Measurements from ENCODE around the gene UNC80.
"Not testable (repeated sequence)": the region's sequence is repeated elsewhere in the genome, so short reads cannot be mapped to it uniquely, and the experiment has no call there.

UNC80 gene

DNA sequence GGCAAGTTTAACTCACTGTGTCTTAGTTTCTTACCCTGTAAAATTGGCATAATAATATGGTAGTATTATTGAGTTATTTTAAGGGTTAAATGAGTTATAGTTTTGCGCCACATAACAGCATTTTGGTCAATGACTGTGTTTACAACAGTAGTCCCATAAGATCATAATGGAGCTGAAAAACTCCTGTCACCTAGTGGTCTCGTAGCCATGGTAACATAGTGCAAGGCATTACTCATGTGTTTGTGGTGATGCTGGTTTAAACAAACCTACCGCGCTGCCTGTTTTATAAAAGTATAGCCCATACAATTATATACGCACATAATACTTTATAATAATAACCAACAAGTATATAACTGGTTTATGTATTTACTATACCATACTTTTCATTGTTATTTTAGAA is 15.8 kb downstream of the UNC80 start:
- Mint-ChIP-seq H3K27me3 (ENCODE audit: low read depth) (no peaks in the 10 kb centered on the region), H3K36me3 (ENCODE audit: low read depth) (no peaks in the 10 kb centered on the region)

DNA sequence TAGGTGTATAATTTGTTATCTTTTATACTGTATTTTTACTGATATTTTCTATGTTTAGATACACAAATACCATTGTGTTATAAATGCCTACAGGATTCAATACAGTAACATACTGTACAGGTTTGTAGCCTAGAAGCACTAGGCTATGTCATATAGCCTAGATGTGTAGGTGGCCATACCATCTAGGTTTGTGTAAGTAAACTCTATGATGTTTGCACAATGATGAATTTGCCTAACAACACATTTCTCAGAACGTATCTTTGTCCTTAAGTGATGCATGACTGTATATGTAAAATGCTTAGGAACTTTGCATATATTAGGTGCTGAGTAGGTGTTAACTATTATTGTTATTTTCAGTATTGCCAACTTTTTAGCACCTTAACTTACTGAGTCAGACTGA is 17.3 kb downstream of the UNC80 start:
- peaks cover 4% of the 10 kb centered on the region for H3K4me1 Mint-ChIP-seq (ENCODE audit: low read depth)
- no peaks in the 10 kb centered on the region for H3K27me3 Mint-ChIP-seq (ENCODE audit: low read depth)
- H3K27ac Mint-ChIP-seq, result no peak overlapping the region
- no peaks in the 10 kb centered on the region for H3K9me3 Mint-ChIP-seq
- H3K36me3 Mint-ChIP-seq (ENCODE audit: low read depth), result no peaks in the 10 kb centered on the region
- no peak overlapping the region for H3K4me3 Mint-ChIP-seq

More for the DNA sequence above, 15.8 kb downstream of the UNC80 start:
- Mint-ChIP-seq H3K4me1 (ENCODE audit: low read depth) (peaks cover 4% of the 10 kb centered on the region), H3K9me3 (no peaks in the 10 kb centered on the region), H3K4me3 (no peak overlapping the region), H3K27ac (no peak overlapping the region)

GRCh38 chr2:209790066-209790728 is 18.6 kb downstream of the UNC80 start:
- H3K4me1 Mint-ChIP-seq (ENCODE audit: low read depth), result peaks cover 4% of the 10 kb centered on the region
- no peaks in the 10 kb centered on the region for H3K9me3 Mint-ChIP-seq
- H3K27ac Mint-ChIP-seq, result no peak overlapping the region
- H3K36me3 Mint-ChIP-seq (ENCODE audit: low read depth), result no peaks in the 10 kb centered on the region
- H3K27me3 Mint-ChIP-seq (ENCODE audit: low read depth), result no peaks in the 10 kb centered on the region
- peak overlapping the region; percentile 15 for H3K4me3 Mint-ChIP-seq

GRCh38 chr2:209791151-209791550 is 19.5 kb downstream of the UNC80 start:
- no peaks in the 10 kb centered on the region for H3K27me3 Mint-ChIP-seq (ENCODE audit: low read depth)
- H3K4me3 Mint-ChIP-seq, result no peak overlapping the region
- H3K9me3 Mint-ChIP-seq, result no peaks in the 10 kb centered on the region
- no peak overlapping the region for H3K27ac Mint-ChIP-seq
- no peaks in the 10 kb centered on the region for H3K36me3 Mint-ChIP-seq (ENCODE audit: low read depth)
- H3K4me1 Mint-ChIP-seq (ENCODE audit: low read depth), result peaks cover 4% of the 10 kb centered on the region

- H3K27me3 Mint-ChIP-seq (ENCODE audit: low read depth); H3K27ac Mint-ChIP-seq; H3K36me3 Mint-ChIP-seq (ENCODE audit: low read depth); H3K4me1 Mint-ChIP-seq (ENCODE audit: low read depth); H3K4me3 Mint-ChIP-seq; H3K9me3 Mint-ChIP-seq: not testable (repeated sequence)
These were observed 23.8 kb downstream of the UNC80 start for GRCh38 chr2:209795425-209795824.

- Mint-ChIP-seq H3K4me1 (ENCODE audit: low read depth) (no peaks in the 10 kb centered on the region), H3K9me3 (no peaks in the 10 kb centered on the region), H3K4me3 (no peak overlapping the region), H3K27me3 (ENCODE audit: low read depth) (no peaks in the 10 kb centered on the region), H3K27ac (no peak overlapping the region), H3K36me3 (ENCODE audit: low read depth) (no peaks in the 10 kb centered on the region)
These were observed 33.7 kb downstream of the UNC80 start for GRCh38 chr2:209805351-209805750.

DNA sequence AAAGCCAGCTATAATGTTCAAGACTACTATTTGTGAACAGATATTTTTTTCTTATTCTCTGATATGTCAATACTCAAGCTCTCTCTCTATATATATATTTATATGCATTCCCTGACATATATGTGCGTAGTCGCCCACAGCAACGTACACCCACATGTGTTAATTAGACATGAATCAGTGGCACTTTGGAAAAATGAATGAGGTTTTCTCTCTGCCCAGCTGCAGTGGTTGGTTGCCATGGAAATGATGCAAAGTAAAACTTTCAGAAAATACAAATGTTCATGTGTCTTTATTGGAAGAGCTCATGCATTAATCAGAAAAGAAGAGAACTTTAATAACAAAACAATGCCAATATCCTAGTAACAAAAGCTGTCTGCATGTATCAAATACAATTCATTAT is 34.7 kb downstream of the UNC80 start:
- Mint-ChIP-seq H3K4me3 (no peak overlapping the region), H3K27ac (no peak overlapping the region), H3K4me1 (ENCODE audit: low read depth) (no peaks in the 10 kb centered on the region), H3K27me3 (ENCODE audit: low read depth) (no peaks in the 10 kb centered on the region), H3K36me3 (ENCODE audit: low read depth) (no peaks in the 10 kb centered on the region), H3K9me3 (no peaks in the 10 kb centered on the region)

GRCh38 chr2:209808521-209808920 is 36.9 kb downstream of the UNC80 start:
- H3K36me3 Mint-ChIP-seq (ENCODE audit: low read depth), result no peaks in the 10 kb centered on the region
- no peaks in the 10 kb centered on the region for H3K4me1 Mint-ChIP-seq (ENCODE audit: low read depth)
- H3K27me3 Mint-ChIP-seq (ENCODE audit: low read depth), result no peaks in the 10 kb centered on the region
- no peak overlapping the region for H3K4me3 Mint-ChIP-seq
- no peaks in the 10 kb centered on the region for H3K9me3 Mint-ChIP-seq
- no peak overlapping the region for H3K27ac Mint-ChIP-seq

- Mint-ChIP-seq H3K27me3 (ENCODE audit: low read depth) (no peaks in the 10 kb centered on the region), H3K4me3 (no peak overlapping the region), H3K9me3 (no peaks in the 10 kb centered on the region), H3K4me1 (ENCODE audit: low read depth) (no peaks in the 10 kb centered on the region), H3K36me3 (ENCODE audit: low read depth) (no peaks in the 10 kb centered on the region), H3K27ac (no peak overlapping the region)
These were observed 37.6 kb downstream of the UNC80 start for GRCh38 chr2:209809256-209809655.

DNA sequence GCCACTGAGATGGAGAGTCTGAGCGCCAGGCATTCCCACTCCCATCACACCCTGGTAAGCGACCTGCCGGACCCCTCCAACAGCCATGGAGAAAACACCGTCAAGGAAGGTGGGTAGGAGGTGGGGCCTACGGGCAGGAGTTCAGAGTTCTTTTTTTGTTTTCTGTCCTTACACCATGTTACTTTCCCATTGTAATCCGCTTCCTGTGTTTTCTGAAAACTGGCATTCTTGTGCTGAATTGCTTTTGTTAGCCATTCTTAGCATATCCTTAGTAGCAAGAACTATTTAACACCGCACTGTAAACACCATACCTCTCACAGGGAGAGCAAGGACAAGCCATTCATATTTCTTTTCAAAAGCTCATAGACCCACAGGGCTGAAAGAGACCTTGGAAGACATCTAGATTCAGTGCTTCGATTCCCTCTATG is 46.2 kb downstream of the UNC80 start:
- no peaks in the 10 kb centered on the region for H3K9me3 Mint-ChIP-seq
- H3K4me3 Mint-ChIP-seq, result no peak overlapping the region
- no peaks in the 10 kb centered on the region for H3K27me3 Mint-ChIP-seq (ENCODE audit: low read depth)
- no peaks in the 10 kb centered on the region for H3K36me3 Mint-ChIP-seq (ENCODE audit: low read depth)
- H3K4me1 Mint-ChIP-seq (ENCODE audit: low read depth), result no peaks in the 10 kb centered on the region
- no peak overlapping the region for H3K27ac Mint-ChIP-seq

GRCh38 chr2:209818939-209819338 is 47.3 kb downstream of the UNC80 start:
- H3K36me3 Mint-ChIP-seq (ENCODE audit: low read depth), result no peaks in the 10 kb centered on the region

DNA sequence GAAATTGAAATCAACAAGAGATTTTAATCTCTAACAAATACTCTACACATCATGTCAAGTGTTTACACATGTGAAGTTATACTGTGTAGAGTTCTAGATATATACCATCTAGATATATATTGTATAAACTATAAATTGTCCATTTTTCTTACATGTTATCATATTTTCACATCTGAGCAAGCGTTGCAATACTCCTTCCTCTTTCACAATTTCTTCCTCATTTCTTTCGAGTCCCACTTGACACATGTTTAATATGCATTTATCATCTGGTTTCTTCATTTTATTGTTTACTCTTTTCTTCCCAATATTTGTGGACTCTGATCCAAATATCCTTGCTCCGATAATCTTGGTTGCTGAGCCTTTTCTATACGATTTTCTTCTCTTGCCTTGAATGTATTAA is 50.2 kb downstream of the UNC80 start:
- H3K4me3 Mint-ChIP-seq, result no peak overlapping the region
- H3K9me3 Mint-ChIP-seq, result no peaks in the 10 kb centered on the region
- H3K4me1 Mint-ChIP-seq (ENCODE audit: low read depth), result no peaks in the 10 kb centered on the region
- H3K27ac Mint-ChIP-seq, result no peak overlapping the region
- no peaks in the 10 kb centered on the region for H3K27me3 Mint-ChIP-seq (ENCODE audit: low read depth)
- H3K36me3 Mint-ChIP-seq (ENCODE audit: low read depth), result no peaks in the 10 kb centered on the region

More at GRCh38 chr2:209818939-209819338, 47.3 kb downstream of the UNC80 start:
- Mint-ChIP-seq H3K4me1 (ENCODE audit: low read depth) (no peaks in the 10 kb centered on the region), H3K4me3 (no peak overlapping the region), H3K27me3 (ENCODE audit: low read depth) (no peaks in the 10 kb centered on the region), H3K9me3 (no peaks in the 10 kb centered on the region), H3K27ac (no peak overlapping the region)

DNA sequence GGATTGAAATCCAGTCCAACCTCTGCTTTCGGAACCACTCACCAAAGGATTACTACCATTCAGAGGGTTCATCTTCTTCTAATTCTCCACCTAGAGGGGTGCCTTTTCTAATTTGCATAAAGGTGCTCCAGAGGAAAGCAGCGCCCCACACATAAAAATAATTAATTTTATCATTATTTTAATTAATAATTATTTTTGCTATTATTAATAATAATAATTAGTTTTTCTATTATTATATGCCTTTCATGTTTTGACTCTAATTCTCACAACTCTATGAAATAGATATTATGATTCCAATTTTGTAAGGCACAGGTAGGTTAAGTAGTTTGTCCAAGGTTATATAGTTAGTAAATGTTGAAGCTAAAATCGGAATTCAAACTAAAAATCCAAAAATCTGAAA is 51.9 kb downstream of the UNC80 start:
- Mint-ChIP-seq H3K36me3 (ENCODE audit: low read depth) (no peaks in the 10 kb centered on the region), H3K4me3 (no peak overlapping the region), H3K4me1 (ENCODE audit: low read depth) (no peaks in the 10 kb centered on the region), H3K27me3 (ENCODE audit: low read depth) (no peaks in the 10 kb centered on the region), H3K9me3 (no peaks in the 10 kb centered on the region), H3K27ac (no peak overlapping the region)

- Mint-ChIP-seq H3K27me3 (ENCODE audit: low read depth) (no peaks in the 10 kb centered on the region), H3K27ac (no peak overlapping the region), H3K36me3 (ENCODE audit: low read depth) (no peaks in the 10 kb centered on the region), H3K9me3 (no peaks in the 10 kb centered on the region), H3K4me3 (no peak overlapping the region), H3K4me1 (ENCODE audit: low read depth) (no peaks in the 10 kb centered on the region)
These were observed 52.8 kb downstream of the UNC80 start for GRCh38 chr2:209824391-209824790.

DNA sequence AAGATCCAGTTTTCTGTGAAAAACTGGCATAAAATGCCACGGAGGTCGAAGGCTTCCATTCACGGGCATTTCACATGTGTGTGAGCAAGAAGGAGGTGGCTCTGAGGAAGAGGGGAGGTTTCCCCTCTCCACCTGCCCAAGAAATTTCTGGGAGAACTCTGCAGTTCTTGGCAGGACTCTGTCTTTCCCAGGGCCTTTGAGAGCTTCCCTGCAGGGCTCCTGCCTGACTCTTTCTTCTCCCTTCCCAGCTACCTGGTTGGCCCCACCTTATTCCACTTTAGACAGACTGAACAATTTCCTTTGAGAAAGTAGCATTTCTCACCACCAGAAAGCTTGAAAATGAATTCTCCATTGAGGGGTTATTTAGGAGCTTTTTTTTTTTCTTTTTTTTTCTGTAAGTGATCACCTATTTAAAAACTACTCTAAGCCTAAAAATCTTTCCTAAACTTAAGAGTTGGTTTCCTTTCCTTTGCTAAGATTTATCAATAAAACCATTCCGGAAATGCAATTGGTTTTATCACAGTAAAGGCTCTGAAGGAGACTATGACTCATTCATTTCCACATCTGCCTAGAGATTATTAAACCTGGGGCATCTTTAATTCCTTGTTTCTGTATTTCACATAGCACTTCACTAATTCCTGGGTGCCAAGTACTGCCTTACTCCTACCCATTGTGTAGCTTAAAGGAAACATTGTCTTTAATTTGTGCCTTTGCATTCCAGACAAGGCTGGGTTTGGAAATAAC is 59.3 kb downstream of the UNC80 start:
- Mint-ChIP-seq H3K9me3 (no peaks in the 10 kb centered on the region), H3K27me3 (ENCODE audit: low read depth) (no peaks in the 10 kb centered on the region), H3K36me3 (ENCODE audit: low read depth) (no peaks in the 10 kb centered on the region), H3K4me3 (no peak overlapping the region), H3K4me1 (ENCODE audit: low read depth) (no peaks in the 10 kb centered on the region), H3K27ac (no peak overlapping the region)

All from T-helper 1 cell treated with Interleukin-12 subunit alpha and Interleukin-12 subunit beta and Interleukin-4 antibody, amounts not matched to agents 30 μg/mL and 1 μg/mL, for 36 hours (primary cell).